HG03469 (cell line): Measurements from ENCODE around the gene DPP9.
"Not testable (repeated sequence)": the region's sequence is repeated elsewhere in the genome, so short reads cannot be mapped to it uniquely, and the experiment has no call there.

Experiments
- ATAC-seq: cut with Tn5 transposase; IDR thresholded peaks from one replicate; pipeline ENCODE4 v1.9.1; 2021; ENCODE audit warnings: mild to moderate bottlenecking, moderate library complexity, moderate number of reproducible peaks; ENCODE audit not compliant: unreplicated experiment

The DPP9 gene

GRCh38 chr19:4742723-4743646, 19.3 kb upstream of the DPP9 start:
- ATAC-seq: no peak

DNA sequence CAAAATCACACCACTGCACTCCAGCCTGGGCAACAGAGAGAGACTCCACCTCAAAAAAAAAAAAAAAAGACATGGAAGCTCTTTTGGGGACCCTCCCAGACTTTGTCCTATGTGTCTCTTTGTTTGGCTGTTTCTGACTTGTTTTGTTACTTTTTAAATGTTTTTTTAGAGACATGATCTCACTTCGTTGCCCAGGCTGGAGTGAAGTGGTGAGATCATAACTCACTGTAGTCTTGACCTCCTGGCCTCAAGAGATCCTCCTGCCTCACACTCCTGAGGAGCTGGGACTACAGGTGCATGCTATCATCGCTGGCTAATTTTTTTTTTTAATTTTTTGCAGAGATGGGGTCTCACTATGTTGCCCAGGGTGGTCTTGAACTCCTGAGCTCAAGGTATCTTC, 16.4 kb upstream of the DPP9 start:
- ATAC-seq: no peak

- no peak for ATAC-seq
Measured at GRCh38 chr19:4738734-4739133, 15.1 kb upstream of the DPP9 start.

DNA sequence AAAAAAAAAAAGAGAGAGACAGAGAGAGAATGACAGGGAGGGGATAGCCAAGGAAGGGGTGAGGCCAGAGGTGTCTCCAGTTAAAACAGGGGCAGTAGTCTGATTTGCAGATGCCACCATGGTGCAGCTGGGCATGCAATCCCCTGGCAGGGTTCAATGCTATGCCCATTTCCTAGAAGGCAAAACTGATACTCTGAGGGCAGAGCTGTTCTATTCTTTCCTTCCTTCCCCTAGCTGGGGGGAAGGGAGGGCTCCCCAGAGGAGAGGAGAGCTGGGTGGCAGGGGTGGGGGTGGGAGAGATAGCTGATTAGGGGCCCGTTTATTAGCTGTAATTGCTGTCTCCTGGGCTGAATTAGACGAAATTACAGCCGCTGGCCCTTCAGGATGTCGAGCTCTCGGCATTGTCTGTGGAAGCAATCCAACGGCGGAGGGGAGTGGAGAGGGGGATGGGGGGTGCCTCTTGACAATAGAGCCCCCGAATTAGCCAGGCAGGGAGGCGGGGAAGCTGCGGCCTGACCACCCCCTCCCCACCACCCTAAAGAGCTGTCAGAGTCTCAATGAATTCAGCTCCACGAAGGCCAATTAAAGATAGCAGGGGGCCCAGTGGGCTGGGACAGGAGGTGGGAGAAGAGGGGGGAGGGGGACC, 14.4 kb upstream of the DPP9 start:
- ATAC-seq: no peak

DNA sequence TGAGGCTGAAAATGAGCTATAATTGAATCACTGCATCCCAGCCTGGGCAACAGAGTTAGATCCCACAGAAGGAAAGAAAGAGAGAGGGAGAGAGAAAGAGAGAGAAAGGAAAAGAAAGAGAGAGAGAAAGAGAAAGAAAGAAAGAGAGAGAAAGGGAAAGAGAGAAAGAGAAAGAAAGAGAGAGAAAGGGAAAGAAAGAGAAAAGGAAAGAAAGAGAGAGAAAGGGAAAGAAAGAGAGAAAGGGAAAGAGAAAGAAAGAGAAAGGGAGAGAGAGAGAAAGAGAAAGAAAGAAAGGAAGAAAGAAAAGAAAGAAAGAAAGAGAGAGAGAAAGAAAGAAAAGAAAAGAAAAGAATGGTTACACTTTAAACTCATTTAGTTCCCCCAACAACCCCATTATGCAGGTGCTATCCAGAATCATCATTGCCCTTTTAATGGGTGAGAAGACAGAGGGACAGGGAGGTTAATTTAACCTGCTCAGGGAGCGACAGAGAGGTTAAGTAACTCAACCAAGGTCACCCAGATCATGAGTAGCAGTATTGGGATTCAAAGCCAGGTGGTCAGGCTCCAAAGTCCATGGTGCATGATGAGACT, 10.2 kb upstream of the DPP9 start:
- no peak for ATAC-seq

DNA sequence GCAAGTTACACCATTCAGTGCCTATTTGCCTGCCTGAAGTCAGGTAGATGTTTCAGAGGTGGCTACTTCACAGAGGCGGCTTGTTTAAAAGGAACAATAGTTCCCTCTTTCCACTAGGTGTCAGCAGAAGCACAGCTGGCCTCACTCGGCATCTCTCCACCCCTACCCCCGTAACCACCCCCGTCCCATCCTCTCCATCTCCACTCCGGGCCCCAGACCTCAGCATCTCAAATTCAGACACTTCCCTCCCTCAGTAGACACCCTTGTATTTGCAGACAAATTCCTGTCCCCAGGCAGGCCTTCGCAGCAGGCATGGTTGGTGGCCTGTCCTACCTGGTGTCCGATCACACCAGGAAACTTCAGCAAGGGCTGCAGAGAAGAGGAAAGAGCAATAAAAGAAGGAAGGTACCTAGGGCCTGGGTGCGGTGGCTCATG, 9.1 kb upstream of the DPP9 start:
- no peak for ATAC-seq

DNA sequence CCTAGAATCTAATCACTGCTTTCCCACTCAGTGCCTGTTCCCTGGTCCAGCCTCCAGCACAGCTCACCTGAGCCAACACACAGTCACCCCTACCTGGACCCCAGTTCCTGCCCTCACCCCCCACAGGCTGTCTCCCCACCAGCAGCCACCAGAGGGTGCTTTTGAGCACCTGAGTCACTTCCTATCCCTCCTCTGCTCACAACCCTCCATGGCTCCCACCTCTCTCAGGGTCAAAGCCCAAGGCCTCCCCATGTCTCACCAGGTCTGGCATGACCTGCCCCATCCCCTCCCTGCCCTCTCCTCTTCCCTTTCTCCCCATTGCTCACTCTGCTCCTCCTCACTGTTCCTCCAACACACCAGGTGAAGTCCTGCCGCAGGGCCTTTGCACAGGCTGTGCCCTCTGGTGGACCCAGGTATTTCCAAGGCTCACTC, 7.1 kb upstream of the DPP9 start:
- no peak for ATAC-seq

GRCh38 chr19:4728871-4729270, 5.2 kb upstream of the DPP9 start:
- no peak for ATAC-seq

DNA sequence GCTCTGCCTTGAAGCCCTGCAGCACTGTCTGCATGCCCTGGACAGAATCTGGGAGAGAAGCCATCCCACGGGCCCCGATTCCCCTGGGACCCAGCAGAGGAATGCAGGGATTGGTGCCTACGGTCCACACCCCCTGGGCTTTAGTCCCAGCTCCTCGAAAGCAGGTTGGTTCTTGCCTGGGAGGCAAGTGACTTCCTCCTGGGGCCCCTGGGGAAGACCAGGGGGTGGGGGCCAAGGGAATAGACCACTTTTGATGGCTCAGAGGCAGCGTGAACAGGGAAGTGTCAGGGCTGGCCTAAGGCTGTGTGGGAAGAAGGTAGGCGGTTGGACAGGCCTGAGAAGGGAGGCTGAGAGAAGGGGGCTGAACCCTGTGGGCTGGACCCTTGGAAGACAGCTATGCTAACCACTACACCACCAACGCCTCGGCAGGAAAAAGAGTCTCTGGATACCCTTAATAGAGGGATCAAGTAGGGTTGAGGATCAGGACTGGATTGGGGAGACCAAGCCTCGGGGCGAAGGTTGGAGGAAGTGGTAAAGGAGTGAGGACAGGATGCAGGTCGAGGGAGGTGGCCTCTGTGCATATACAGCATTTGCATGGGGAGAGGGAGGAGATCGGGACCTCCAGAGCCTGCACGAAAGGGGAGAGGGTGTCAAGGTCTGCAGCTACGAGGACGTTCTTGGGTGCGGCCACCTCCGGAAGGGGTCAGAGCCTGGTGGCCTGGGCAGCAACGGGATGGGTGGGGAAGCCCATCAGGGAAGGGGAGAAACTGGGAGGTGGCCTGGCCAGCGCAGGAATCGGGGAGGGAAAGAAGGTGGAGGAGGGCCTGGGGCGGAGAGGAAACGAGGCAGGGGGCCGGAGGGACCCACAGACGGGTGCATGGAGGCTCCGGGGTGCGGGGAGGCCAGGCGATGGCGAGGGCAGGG, 709 bp downstream of the DPP9 start:
- no peak for ATAC-seq

GRCh38 chr19:4721196-4721595, 2.4 kb downstream of the DPP9 start:
- ATAC-seq: no peak

- ATAC-seq: no peak
Measured at GRCh38 chr19:4720037-4720700, 3.5 kb downstream of the DPP9 start.

GRCh38 chr19:4719499-4719866, 4.2 kb downstream of the DPP9 start:
- ATAC-seq: no peak

GRCh38 chr19:4717966-4718701, 5.5 kb downstream of the DPP9 start:
- no peak for ATAC-seq

- no peak for ATAC-seq
Measured at GRCh38 chr19:4717191-4717965, 6.3 kb downstream of the DPP9 start.

GRCh38 chr19:4715529-4716221, 8.0 kb downstream of the DPP9 start:
- no peak for ATAC-seq

GRCh38 chr19:4715178-4715528, 8.5 kb downstream of the DPP9 start:
- ATAC-seq: not testable (repeated sequence)

GRCh38 chr19:4714016-4714415, 9.6 kb downstream of the DPP9 start:
- ATAC-seq: no peak

DNA sequence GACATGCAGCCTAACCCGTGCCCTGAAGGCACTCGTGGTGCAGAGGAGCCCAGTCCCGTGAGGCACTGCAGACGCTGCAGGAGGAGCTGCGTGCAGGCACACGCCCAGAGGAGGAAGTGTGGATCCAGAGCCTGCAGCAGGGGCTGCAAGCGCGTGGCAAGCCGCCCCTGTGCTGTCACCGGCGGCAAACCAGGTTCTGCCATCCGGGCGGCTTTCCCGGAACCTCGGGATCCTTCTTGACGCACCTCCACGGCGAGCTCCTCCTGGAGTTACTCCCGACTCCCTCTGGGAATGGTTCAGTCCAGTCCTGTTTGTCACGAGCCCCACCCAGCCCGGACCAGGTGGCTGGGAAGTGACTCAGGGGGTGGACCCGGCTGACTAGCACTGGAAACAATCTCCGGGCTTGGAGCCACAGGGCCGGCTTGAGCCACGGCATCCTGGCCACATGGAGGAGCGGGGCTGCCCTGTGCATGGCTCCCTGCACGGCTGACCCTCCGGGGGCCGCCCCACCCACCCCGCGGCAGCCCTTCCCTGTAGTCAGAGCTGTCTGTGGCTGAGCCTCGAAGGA, 10.2 kb downstream of the DPP9 start:
- no peak for ATAC-seq
